HS-5 (cell line): ENCODE data around the gene UQCC2.

Experiments used
- DNase-seq: peaks from one replicate; pipeline ENCODE4 v3.0.0-alpha.2; 2012; ENCODE audit warnings: low read depth

Gene UQCC2

DNA sequence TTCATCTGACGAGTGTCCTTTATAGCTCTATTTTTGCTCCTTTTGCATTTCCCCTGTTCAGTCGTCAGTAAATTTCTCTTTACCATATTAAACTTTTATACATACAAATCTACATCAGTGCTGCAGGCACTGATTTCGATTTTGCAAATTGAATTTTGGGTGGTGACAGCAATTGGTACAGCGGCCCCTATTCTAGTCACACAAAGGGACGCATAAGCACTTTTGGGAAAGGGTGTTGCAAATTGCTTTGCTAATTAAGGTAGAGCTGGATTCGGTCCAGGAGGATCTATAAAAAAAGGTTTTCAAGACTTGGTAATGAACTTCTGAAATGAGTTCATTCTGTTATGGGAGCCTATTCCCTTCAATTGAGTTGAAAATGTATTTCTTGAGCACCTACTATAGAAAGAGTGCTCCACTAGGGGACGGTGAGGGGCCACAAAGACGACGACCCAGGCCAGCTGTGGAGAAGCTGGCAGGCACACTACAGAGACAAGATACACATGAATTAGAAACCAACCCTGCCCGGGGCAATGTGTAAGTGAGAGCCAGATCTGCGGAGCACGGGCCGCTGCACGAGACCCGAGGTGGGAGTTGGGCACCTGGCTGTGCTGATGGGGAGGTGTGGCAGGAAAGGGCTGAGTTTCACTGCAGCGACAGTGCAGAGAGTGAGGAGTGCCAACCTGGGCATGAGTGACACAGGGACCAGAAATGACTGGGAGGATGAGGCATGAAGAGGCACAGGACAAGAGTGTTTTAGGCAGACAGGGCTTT lies 5.4 kb downstream of the UQCC2 start:
- DNase-seq: no peak

DNA sequence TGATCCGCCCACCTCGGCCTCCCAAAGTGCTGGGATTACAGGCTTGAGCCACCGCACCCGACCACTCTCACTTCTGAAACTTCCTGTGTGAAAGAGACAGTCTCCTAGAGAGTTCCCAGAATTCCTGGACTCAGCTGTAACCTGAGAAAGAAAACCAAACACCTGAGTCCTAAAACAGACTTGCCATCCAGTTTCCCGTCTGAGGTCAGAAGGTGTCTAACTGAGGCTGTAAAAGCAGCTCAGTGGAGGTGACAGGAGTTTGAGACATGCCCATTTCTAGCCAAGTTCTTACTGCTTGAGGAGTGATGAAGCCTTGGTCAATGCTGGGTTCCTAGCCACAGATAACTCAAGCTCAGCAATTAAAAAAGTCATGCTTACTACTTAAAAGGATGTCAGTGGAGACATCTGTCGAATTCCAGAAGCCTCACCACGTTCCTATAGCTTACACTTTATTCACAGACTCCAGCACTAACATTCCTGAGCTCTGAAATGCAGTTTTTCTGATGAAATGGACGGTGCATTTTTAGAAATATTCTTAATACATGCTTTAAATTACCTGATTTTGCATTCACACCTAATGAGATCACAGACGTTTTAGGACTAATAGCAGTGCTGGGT lies 6.1 kb downstream of the UQCC2 start:
- DNase-seq: no peak

DNA sequence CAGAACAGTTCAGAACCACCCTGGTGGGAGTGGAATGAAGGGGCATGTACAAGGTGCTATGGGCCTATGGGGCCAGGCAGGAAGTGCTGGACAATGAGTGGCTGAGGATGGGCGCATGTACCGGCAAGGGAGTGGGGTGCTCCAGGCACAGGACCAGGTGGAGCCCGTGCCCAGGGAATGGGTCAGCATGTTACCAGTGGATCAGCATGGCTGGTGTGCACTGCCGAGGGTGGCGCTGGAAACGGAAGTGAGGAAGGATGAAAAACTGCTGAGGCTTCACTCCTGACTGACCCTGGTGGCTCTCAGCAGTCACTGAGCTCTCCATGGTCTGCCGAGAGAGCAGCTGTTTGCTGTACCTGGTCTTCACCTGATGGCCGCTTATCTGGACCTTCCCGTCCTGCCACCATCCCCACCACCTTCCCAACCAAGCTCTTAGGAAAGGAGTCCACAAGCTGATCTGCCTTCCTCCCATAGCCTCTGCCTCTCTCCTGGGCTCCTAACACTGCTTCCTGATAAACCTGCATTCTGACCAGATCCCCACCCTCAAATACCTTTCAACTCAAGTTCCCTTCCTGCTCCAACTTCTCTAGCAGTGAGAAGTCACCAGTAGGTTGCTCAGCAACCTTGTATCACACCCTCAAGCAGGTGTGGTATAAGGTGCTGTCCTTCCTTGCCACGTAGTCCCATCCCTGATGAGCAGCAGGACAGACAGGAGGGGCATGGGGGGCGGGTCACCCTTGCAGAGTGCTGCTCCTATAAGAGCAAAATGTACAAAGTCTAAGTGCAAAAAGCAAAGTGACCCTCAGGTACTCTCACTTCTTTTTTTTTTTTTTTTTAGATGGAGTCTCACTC lies 7.1 kb downstream of the UQCC2 start:
- no peak for DNase-seq

DNA sequence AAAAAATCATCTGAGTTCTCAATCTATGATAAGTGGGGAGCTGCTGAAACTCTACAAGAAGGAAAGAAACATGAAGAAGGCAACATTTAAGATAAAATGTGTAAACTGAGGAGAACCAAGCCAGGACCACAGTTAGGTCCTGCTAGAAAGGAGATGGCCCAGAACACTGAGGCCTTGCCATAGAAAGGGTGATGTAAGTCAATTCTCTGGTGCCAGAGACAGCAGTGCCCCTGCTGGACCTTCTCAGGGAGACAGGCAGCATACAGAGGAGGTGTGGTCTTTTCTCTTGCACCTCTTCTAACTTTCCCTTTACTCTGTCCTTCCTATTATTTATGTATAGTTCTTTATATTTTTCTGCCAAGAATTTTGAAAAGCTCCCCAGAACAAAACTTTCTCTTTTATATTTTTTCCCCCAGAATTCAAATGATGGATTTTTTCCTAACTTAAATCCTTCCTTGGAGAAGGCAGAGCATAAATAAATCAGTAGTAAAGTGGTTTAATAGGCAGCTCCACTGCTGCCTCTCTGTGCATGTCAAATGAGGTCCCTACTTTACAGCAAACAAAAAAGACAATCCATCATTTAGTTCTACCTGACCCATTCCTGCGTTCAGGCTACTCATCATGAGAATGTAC lies 9.0 kb downstream of the UQCC2 start:
- no peak for DNase-seq

DNA sequence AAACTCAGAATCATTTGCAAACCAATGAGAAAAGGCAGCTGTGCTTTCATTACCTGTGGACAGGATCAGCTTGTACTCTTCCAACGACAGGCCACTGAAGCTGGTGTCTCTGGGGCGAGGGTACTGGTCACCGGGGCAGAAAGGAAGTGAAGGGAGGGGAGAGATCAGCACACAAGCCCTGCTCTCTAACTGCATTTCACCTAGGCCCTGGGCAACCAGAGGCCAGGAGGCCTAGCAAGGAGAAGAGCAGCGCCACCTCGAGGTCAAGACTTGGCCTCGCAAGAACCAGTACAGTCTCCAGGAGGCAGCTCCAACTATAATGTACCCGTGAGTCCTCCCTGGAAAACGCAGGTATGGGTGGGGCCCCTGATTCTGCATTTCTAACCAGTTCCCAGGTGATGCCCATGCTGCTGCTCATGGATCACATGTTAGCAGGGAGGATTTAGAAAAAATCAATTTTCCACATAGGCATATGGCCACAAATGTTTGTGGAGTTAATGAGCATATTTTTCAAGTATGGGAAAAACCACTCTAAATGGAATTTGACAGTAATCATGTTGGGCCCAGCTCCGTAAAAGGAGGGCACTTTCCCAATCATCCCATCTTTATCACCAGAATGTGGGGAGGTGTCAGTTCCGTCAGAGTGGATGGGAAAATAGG lies 11.0 kb downstream of the UQCC2 start:
- DNase-seq: no peak

DNA sequence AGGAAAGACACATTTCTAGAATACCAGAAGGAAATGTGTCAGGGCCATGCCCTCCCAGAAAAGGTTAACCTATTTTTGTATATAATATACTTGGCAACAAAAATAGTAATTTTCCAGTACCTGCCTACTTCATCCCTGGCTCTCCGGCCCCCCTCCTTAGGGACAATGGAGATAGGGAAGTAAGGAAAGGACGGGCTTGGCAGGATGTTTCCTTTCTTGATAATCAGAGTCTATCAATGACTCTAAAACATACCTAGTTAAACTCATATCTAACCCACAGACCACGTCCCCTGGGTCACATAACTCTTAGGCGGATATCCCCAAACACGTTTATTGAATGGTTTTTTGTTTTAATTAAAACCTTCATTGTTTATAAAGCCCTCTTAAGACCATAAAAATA lies 11.8 kb downstream of the UQCC2 start:
- DNase-seq: no peak

DNA sequence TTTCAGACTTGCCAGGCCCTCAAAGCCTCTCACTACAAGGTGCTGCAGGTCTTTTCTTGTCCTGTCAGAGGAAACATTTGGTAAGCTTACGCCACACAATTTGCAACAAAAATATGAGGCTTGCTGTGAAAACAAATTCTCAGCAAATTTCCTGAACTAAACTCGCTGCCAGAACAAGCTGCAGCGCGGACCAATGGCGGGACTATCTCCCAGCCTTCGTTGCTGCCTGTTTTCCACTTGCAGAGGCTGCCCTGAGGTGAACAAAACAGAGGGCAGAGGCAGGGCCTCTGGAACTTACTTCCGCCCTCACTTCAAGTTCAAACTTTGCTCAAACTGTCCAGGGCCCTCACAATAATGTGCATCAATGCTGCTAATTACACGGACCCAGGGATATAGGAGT lies 12.4 kb downstream of the UQCC2 start:
- no peak for DNase-seq

DNA sequence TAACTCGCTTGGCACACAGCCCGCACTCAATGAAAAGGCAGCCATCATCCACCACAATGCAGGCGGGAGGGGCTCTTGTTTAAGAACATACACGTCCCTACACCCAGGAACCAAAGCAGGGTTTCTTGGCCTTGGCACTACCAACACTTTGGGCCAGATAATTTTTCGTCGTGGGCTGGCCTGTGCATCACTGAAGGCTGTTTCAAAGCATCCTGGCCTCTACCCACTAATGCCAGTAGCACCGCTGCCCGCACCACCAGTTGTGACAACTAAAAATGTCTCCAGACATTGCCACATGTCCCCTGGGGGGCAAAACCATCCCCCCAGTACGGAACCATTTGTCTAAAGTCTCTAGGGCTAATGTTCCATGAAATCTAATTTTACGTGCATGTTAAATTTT lies 13.0 kb downstream of the UQCC2 start:
- DNase-seq: no peak

DNA sequence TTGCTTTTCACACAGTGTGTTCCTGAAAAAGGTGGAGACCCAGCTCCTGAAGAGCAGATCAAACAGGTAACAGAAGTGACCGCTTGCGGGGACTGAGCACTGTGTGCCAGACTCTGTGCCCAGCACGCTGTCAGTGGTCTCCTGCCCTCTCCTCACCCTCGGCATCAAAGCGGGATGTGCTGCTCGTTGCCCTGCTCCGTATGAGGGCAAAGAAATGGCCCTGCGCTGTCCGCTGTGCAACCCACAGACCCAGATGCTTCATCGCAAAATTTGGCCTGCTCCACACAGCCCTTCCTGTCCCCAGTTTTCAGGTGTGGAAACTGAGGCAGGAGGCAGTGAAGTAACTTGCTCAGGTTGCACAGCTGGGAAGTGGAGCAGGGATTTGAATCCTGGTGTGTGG lies 13.7 kb downstream of the UQCC2 start:
- no peak for DNase-seq

DNA sequence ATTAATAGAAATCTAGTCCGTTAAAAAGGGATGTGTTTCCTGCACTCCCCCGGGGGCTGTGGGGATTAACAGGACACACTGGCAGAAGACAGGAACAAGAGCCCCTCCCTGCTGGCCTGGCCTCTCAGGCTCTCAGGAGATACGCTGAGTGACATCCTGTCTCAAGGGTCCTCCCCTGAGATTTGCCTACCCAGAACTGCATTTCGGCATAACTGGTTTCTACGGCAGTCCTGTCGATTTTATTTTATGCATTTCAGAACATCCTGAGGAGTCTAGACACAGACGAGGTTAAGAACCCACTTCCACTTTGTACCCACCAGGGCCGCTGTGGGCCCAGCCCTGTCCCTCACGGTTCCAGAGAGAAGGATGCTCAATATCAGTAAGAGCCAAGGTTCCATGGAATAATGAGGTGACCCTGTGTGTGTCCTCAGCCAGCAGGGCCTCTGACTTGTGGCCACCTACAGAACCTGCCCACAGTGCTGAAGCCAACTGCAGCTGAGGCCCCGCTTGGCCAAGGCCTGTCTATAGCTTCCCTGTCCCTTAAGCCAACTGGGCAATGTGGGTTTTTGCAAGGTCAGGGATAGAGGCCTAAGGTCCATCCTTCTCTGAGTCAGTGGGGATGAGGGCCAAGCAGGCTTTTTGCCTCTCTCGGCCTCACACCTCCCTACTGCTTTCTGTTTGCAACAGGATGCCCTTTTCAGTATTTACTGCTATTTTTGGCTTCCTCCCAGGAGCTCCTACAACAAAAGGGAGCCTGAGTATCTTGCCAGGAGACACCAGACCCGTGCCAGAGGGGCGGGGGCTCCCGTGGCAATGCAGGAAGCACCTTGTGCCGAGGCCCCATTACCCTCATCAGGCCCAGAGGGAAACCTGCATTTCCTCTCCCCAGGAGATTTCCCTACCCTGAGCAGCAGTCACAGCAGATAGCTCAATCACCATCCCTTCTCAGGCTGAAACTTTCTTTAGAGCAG lies 14.7 kb downstream of the UQCC2 start:
- no peak for DNase-seq

DNA sequence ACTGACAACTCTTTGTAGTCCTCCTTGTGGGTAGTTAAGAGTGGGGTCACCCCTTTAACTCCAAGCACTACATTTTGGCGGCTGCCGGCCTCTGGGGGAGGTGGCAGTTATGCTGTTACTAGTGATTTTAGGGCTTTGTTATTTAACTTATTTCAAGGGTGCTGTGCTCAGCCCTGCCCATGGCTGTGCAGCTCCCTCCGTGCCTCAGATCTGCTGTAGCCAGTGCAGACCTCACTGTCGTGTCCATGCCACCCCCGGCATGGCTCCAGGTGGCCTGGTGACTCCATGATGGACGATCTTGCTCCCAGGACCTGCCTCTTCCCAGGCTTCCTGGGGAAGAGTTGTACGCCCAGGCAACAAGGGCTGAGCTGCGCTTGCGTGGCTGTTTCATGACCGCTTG lies 15.4 kb downstream of the UQCC2 start:
- DNase-seq: no peak

DNA sequence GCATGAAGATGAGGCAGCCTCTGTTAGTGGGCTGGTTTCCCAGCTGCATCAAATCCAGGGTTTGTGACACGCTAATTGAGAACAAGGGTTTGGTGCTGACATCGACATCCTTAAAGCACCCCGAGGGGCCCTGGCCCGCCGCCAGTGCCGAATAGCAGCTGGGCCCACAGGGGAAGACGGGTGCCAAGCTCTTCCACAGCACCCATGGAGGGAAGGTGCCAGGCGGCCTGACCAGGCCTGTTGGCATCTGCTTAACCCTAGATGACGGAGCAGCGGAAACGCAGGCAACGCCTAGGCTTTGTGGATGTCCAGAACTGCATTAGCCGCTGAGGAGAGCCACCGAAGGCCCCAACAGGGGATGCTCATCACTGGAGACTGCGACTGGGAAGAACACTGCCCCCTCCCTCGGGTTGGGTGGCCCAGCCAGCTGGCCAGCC lies 16.0 kb downstream of the UQCC2 start:
- DNase-seq: no peak

DNA sequence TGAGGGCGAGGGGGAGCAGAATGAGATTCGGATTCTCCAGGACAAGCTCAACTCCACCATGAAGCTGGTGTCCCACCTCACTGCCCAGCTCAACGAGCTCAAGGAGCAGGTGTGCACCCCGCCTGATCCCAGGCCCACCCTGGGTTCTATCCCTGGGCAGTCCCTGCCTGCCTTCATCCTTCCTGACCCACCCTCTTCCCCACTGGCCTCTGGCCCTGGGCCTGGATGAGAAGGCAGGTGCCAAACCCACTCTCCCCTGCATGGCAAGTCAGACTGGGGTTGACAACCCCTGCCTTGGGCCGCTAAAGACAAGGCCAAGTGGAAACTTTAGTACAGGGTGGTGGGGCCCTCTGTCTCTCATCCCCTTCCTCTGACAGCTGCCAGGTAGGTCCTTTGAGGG lies 16.5 kb downstream of the UQCC2 start:
- no peak for DNase-seq

DNA sequence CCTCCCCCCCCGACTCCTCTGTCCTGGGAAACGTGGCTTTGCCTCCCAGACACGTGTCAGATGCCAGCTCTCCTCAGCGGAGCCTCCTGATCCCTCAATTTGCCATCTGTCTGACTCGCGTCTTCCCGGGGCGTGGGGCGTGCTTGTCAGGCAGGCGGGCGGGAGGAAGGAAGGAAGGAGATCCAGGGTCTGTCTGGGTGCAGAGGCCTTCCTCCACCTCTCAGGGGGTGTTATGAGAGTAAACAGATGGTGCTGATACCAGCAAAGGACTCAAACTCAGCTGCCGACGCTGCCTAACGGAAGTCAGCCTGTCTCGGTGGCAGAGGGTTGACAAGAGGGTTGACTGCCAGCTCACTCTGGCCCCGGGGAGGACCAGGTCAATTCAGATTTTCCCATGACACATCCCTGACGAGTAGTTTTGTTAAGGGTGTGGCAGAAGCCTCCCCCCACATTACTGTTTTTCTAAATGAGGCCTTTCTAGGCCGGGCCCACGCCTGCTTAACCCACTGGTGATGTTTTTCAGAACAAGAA lies 17.0 kb downstream of the UQCC2 start:
- DNase-seq: no peak

DNA sequence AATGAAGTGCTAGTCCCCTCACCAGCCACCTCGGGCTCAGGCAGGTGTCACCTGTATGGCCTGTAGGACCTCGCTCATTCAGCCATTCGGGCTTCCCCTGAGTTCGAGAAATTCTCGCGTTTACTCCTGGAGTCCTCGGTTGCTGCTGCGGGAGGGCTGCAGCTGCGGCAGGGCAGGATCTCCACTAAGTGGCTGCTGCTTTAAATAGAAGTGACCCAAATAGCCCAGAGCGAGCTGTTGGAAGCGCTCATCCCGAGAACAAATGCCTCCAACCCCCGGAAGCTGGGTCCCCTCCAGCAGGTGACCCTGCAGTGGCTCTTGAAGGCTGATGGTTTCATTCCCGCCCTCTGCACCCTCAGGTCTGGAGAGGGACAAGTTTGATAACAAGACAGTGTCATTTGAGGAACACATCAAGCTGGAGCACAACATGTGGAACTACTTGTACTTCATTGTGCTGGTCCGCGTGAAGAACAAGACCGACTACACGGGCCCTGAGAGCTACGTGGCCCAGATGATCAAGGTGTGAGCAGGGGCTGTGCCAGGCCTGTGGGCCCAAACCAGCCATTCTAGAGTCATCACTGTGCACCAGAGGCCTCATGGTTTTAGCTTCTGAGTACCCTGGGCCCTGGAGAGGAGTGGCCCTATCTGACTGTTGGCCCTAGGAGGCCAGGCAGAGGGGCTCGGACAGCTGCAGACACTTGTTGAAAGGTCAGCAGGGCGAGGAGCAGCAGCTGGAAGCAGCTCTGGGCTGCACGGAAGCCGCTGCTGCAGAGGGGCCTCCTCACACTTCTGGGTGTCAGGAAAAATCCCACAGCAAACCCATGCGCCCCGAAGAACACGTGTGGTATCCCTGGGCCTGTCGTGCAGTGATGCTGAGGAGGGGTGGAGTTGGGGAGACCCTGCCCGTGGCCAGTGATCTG lies 18.1 kb downstream of the UQCC2 start:
- DNase-seq: no peak

DNA sequence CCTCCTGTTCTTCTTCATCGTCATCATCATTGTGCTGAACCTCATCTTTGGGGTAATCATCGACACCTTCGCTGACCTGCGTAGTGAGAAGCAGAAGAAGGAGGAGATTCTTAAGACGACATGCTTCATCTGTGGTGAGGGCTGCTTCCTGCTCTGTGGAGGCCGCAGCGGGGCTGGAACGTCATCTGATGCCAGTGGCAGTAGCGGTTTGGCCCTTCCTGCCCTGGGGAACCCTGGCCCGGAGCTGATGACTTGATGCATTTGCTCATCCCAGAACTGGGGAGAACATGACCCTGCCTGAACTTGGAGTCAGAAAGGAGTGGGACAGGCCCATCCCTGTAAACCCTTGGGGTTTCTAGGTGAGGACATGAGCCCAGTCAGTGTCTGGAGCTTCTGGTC lies 18.7 kb downstream of the UQCC2 start:
- DNase-seq: no peak

DNA sequence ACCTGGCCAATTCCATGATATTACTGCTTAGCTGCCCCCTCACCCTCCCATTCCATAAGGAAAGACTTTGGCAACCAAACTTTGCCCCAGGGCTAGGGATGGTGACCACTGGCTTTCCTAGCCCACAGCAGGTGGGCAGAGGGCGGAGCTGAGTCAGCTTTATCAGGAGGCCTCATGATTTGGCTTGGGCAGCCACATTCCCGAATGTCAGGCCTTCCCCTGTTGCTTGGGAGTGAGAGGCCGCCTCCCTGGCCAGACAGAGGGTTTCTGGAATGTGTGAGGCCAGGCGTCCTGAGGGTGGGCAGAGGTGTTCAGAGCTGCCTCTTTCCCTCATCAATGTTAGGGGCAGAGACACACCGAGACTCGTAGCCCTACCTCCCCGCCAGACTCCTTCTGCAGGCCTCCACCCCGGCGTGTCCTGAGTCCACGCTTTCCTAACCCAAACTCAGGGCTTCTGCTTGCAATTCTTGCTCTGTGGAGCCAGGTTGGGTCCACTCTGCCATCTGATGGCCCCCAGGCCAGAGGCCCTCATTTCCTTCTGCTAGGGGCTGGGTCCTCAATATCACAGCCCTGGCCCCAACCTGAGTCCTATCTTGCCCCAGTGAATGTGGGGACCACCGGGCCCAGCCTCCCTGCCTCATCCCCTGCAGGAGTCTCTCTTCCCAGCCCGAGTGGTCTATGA lies 19.3 kb downstream of the UQCC2 start:
- no peak for DNase-seq

DNA sequence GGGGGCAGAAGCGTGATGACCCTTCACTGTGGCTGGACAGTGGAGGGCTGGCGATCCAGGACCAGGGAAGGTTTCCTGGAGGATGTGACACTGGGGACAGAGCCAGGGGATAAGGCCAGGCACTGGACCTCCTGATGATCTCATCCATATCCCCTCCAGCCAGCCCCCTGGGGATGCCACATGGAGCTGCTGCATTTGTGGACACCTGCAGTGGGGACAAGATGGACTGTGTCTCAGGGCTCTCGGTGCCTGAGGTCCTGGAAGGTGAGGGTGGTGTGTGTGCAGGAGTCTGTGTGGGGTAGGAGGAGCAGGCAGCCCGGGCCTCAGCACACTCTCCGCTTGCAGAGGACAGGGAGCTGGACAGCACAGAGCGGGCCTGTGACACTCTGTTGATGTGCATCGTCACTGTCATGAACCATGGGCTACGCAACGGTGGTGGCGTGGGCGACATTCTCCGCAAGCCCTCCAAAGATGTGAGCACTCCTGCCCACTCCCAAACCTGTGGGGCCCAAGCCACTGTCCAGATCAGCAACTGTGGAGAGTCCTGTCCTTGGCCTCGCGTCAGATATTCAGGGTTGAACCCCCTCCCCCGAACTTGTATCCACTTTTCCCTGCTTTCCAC lies 19.9 kb downstream of the UQCC2 start:
- no peak for DNase-seq
